GM18951 (cell line): ENCODE data around the gene GTSE1.

Experiments
- POLR2A ChIP-seq: IDR thresholded peaks from 4 replicates; pipeline ENCODE4 v1.6.1; 2011; ENCODE audit warnings: mild to moderate bottlenecking; ENCODE audit not compliant: insufficient read length, insufficient read depth; ENCODE audit errors: extremely low read depth
- in situ Hi-C: fragments of 300-500 bp; cut with MboI; formaldehyde crosslinking; loops from one replicate; pipeline ENCODE4 v1.12.0; 2022; ENCODE audit warnings: low sequenced_read_pairs, mixed read lengths, inconsistent platforms; ENCODE audit not compliant: unreplicated experiment

Gene GTSE1

GRCh38 chr22:46267431-46268279, 29.0 kb upstream of the GTSE1 start, which contains the start of gene TTC38:
Gene TTC38, plus strand, starts transcription at chr22:46268008. Its CDS starts 32 bp downstream, at chr22:46268040.
- TF ChIP-seq POLR2A = peak; percentile 76
- in situ Hi-C loops = no loop called here

DNA sequence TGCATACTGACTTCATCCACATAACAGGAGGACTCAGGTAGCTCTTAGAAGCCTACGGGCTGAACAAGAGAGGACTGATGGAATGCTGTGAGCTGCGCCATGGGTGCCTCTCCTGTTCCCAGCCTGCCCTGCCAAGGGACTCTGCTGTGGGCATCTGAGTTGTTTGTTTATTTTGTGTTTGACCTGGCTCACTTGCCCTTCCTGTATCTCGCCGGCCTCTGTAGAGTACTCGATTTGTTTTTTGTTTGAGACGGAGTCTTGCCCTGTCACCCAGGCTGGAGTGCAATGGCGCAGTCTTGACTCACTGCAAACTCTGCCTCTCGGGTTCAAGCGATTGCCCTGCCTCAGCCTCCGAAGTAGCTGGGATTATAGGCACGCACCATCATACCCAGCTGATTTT, 27.1 kb upstream of the GTSE1 start:
- in situ Hi-C loops = no loop called here
- no peak for TF ChIP-seq POLR2A

GRCh38 chr22:46272196-46272595, 24.5 kb upstream of the GTSE1 start:
- no peak for TF ChIP-seq POLR2A

DNA sequence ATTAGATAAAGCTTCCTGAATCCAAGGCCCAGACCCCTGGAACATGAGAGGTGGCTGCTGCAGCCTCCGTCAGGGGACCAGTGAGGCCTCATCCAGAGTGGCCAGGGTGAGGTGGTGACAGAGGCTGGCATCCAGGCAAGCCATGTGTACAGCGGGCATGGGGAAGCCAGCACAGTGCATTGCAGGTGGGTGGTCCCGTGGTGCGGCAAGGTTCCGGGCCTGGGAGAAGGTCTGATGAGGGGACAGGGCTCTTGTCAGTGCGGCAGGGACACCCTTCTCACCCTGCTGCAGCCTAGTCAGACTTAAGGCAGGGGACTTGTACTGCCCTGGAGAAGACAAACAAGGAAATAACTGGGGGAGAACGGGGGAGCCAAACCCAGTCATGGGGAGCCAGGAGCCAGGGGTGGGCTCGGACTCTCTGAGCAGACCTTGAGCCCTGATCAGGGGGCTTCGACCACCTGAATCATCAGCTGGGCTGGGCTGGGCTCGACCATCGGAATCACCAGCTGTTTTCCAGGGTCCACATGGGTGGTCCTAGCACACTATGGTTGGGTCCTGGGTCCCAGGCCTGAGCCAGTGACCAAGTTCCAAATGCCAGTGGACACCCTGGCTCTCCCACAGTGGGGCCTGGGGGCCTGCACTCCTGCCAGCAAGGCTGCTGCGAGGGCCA, 23.8 kb upstream of the GTSE1 start:
- no peak for TF ChIP-seq POLR2A
- in situ Hi-C loops = no loop called here

More at GRCh38 chr22:46272196-46272595, 24.5 kb upstream of the GTSE1 start:
- in situ Hi-C loops = no loop called here

DNA sequence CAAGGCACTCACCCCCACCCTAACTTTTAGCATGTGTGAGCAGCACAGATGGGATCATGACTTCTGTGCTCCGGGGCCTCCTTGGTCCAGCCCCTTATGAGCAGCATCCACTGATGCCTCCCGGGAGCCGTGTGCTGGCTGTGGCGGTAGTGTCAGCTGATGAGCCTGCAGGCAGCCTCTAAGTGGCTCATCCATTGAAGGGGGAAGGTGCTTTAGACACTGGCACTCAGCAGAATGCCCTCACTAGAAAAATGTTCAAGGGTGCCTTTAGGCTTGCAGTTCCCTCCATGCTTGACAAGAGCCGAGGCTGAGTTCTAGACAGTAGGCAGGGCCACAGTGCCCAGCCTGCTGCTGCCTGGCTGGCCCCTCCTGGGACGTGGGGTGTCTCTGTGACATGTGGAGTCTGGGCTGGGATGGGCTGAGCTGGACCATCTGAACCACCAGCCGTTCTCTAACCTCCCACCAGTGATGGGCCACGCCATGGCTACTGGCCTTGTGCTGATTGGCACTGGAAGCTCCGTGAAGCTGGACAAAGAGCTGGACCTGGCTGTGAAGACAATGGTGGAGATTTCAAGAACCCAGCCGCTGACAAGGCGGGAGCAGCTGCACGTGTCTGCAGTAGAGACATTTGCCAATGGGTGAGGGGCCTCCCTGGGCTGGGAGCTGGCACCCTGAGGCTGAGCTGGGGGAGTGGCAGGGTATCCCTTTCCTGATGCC, 23.1 kb upstream of the GTSE1 start:
- in situ Hi-C loops = no loop called here
- no peak for TF ChIP-seq POLR2A

DNA sequence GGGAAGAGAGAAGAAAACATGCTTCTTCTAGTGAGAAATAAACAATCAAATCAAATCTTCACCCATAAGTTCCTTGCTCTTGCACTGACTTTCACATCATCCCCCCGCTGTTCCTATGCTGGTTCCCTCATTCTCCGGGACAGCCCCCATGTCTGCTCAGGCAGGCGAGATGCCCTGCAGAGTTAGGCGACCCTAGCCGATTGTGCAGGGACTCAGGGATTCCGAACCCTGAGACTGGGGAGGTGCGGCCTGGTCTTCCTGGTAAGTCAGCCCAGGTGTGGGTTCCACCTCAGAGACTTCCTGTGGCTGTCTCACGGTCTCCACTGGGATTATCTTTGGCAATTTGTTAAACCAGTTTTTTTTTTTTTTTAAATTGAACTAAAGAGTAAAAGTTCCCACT, 22.3 kb upstream of the GTSE1 start:
- TF ChIP-seq POLR2A = no peak
- in situ Hi-C loops = no loop called here

DNA sequence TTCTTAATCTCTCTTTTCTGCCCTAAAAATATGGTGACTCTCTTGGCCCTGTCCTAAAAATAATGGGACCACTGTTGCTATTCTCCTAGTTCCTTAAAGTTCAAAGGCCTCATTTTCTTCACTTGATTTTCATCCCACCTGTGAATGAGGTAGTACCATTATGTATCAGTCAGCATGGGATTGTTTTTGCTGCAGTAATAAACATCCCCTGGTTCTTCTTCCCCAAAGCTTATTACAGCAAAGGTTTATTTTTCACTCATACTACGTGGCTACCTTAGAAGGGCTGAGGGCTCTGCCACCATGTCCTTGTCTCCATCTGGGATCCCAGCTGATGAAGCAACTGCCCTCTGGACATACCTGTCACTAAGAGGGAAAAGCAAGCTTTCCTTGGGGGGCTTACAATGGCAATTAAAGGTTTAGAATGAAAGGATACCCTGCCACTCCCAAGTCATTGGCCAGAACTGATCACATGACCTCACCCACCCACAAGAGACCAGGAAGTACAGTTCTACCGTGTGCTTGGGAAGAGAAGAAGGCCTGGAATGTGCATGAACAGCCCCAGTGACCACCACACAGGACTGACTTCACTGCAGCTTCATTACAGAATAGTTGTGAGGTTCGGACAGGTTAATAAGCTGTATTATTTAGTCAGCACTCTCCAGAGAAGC, 21.1 kb upstream of the GTSE1 start:
- no peak for TF ChIP-seq POLR2A
- in situ Hi-C loops = no loop called here

GRCh38 chr22:46276563-46276962, 20.1 kb upstream of the GTSE1 start:
- no peak for TF ChIP-seq POLR2A
- in situ Hi-C loops = no loop called here

GRCh38 chr22:46278656-46279645, 17.7 kb upstream of the GTSE1 start:
- no peak for TF ChIP-seq POLR2A
- in situ Hi-C loops = no loop called here

GRCh38 chr22:46280063-46280817, 16.4 kb upstream of the GTSE1 start:
- in situ Hi-C loops = no loop called here
- TF ChIP-seq POLR2A = no peak

DNA sequence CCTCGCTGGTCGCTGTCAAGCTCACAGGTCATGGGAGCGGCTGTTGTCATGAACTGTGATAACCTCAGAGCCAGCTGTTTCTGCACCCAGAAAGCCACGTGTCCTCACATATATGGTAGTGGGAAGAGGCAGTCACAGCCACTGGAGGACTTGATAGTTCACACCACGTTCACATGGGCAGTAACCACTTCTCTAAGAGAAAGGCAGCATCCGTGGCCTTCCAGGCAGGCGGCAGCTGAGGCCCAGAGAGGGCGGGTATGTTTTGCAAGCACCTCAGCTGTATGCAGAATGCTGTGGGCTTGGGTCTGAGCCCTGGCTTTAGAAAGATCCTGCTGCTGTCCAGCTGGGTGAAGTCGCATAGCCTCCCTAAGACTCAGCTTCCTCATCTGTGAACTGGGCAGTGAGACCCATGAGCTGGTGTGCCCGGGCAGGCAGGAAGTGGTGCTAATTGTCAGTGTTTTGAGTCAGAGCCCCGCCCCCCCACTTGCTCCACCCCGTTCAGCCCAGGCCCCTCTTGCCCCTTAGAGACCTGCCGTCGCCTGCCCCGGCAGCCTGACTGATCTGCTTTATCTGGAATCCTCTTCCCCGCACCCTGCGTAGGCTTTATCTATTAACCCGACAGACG, 15.6 kb upstream of the GTSE1 start:
- in situ Hi-C loops = no loop called here
- no peak for TF ChIP-seq POLR2A
